T-helper 1 cell treated with Interleukin-12 subunit alpha and Interleukin-12 subunit beta and Interleukin-4 antibody, amounts not matched to agents 30 μg/mL and 1 μg/mL, for 36 hours (primary cell): ENCODE results near the gene GGCX.

Experiments used
- H3K27ac Mint-ChIP-seq: one replicate; pipeline ENCODE4 v1.8.0; 2021; ENCODE audit warnings: mild to moderate bottlenecking, mixed read lengths
- H3K27me3 Mint-ChIP-seq: one replicate; pipeline ENCODE4 v1.8.0; 2021; ENCODE audit warnings: low read depth, mixed read lengths
- H3K36me3 Mint-ChIP-seq: one replicate; pipeline ENCODE4 v1.8.0; 2021; ENCODE audit warnings: low read depth, mixed read lengths
- H3K4me1 Mint-ChIP-seq: one replicate; pipeline ENCODE4 v1.8.0; 2021; ENCODE audit warnings: low read depth, mixed read lengths
- H3K4me3 Mint-ChIP-seq: one replicate; pipeline ENCODE4 v1.8.0; 2021; ENCODE audit warnings: mild to moderate bottlenecking, moderate library complexity, mixed read lengths
- H3K9me3 Mint-ChIP-seq: one replicate; pipeline ENCODE4 v1.8.0; 2021; ENCODE audit warnings: mixed read lengths

Gene GGCX

DNA sequence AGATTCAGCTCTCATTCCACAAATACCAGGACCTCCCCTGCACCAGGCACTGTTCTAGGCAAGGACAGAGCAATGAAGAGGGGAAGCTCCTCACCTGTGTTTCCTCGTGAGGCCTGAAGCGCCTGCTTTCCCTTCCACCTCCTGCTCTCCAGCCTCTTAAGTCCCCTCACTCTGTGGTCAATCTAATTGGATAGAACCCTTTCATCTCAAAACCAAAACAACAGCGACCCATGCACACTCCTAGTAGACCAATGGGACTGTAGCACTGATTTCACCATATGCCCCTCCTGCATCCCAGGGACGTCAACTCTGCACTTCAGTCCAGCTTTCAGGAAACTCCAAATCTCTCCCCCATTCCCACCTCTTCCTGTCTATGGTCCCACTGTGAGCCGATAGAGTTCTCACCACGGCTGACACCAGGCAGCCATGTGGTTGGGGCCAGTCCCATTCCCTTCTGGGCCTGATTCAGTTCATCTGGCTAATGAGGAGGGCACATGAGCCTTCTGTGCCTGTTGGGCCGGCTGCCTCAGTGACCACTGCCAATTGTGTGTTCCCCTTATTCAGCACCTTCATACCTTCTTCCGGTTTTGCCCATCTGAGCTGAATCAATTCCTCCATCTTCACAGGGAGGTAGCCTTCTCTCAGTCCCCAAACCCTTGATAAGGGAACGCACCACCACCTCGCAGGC is 55.6 kb downstream of the GGCX start:
- Mint-ChIP-seq H3K27me3 (peaks cover 10% of the 10 kb centered on the region), H3K4me3 (no peak overlapping the region), H3K4me1 (no peaks in the 10 kb centered on the region), H3K9me3 (no peaks in the 10 kb centered on the region), H3K36me3 (no peaks in the 10 kb centered on the region), H3K27ac (no peak overlapping the region)

DNA sequence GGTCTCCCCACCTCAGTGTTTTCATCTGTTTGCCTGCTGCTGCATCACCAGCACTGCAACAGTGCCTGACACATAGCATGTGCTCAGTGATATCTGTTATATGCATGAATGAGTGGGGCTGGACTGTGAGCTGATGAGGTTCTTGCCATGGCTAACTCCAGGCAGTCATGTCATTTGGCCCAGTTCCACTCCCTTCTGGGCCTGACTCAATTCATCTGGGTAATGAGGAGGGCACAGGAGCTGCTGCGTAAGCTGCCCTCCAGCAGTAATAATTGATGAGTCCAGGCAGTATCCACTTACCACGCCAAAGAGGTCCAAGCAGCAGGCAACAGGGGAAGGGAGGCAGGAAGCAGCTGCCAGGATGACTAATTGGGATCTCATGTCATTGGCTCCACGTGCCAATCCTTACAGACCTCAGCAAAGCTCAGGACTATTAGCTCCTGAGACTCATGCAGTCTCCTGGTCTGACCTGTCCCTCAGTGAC is 56.5 kb downstream of the GGCX start:
- Mint-ChIP-seq H3K4me1 (no peaks in the 10 kb centered on the region), H3K27ac (no peak overlapping the region), H3K36me3 (no peaks in the 10 kb centered on the region), H3K27me3 (peaks cover 10% of the 10 kb centered on the region), H3K4me3 (no peak overlapping the region), H3K9me3 (no peaks in the 10 kb centered on the region)

DNA sequence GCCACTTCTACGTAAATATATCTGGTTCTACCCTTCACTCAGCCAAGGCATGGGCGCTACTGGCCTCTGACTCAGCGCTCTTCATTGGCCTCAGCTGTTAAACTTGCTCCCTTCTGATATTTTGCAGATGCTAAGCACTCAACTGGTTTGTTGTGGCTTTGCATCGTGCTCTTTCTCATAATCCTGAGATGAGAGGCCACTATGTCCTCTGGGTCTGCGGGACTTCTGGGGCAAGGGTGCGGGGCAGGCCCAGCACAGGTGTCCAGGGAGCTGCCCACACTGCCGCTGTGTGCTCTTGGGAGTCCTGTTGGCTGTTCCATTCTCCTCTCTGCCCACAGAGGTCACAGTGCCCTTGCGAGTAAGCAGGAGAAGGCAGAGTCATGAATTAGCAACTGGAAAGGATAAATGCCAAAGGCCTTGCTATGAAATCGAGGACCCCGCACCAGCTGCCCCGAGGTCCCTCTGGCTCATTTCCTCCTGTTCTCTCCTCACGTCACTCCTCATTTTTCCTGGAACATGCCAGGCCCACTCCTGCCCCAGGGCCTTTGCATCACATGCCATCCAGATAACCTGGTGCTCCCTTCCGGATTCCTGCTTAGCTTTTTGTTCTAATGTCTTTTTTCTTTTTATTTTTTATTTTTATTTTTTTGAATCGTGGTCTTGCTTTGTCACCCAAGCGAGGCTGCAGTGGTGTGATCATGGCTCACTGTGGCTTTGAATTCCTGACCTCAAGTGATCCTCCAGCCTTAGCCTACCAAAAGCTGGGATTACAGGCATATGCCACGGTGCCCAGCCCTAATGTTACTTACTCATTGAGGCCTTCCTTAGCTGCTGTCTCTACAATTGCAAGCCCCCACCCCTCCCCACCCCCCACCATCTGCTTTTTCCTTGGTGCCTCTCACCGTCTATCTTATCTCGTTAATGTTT is 57.2 kb downstream of the GGCX start:
- H3K27me3 Mint-ChIP-seq: peaks cover 10% of the 10 kb centered on the region
- no peak overlapping the region for H3K4me3 Mint-ChIP-seq
- H3K4me1 Mint-ChIP-seq: no peaks in the 10 kb centered on the region
- no peak overlapping the region for H3K27ac Mint-ChIP-seq
- H3K36me3 Mint-ChIP-seq: no peaks in the 10 kb centered on the region
- no peaks in the 10 kb centered on the region for H3K9me3 Mint-ChIP-seq

DNA sequence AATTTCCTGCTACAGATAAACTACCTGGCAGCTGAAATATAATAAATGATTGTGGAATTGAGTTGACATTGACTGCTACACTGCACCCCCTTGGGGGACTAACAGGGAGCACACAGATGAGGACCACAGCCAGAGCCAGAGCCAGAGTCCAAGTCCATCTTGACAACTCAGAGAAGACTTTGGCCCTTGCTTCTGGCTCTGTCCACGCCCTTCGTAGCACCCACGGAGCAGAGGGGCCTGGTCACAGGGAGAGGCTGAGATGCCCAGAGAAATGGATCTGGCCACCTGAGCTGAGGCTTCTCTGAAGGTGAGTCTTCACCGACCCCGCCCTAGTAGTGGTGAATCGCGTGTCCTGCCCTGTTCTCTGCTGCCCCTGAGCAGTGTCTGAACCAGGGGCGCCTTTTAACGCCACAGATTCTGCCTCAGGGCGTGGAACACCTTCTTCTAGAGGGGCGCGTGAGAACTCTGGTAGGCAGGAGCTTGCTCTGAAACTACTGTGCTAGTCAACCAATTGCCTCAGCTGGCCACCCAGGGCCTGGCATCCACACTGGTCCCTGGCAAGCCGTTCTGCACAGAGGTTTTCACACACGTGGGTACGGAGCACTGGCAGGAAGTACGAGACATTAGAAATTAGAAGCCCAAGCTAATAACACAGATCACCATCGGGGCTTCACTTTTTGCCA is 58.0 kb downstream of the GGCX start:
- H3K27ac Mint-ChIP-seq: no peak overlapping the region
- H3K9me3 Mint-ChIP-seq: no peaks in the 10 kb centered on the region
- no peaks in the 10 kb centered on the region for H3K4me1 Mint-ChIP-seq
- H3K27me3 Mint-ChIP-seq: peaks cover 10% of the 10 kb centered on the region
- H3K36me3 Mint-ChIP-seq: no peaks in the 10 kb centered on the region
- H3K4me3 Mint-ChIP-seq: no peak overlapping the region

DNA sequence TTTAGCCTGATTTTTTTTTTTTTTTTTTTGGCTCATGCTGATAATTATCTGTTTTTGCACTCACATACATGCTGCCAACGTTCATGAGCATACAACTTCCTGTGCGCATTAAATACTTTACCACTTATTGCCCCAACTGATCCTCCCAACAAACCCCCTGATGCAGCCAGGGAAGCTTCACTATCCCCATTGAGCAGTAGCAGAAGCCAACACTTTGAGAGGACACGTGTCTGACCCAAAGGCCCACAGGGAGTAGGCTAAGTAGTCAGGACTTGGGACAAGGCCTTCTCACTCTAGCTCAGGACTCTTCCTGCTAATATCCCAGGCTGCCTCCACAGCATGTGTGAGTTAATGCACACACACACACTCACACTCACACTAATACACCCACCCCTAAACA is 58.6 kb downstream of the GGCX start:
- no peaks in the 10 kb centered on the region for H3K9me3 Mint-ChIP-seq
- no peaks in the 10 kb centered on the region for H3K36me3 Mint-ChIP-seq
- no peak overlapping the region for H3K4me3 Mint-ChIP-seq
- no peaks in the 10 kb centered on the region for H3K4me1 Mint-ChIP-seq
- peaks cover 10% of the 10 kb centered on the region for H3K27me3 Mint-ChIP-seq
- no peak overlapping the region for H3K27ac Mint-ChIP-seq

DNA sequence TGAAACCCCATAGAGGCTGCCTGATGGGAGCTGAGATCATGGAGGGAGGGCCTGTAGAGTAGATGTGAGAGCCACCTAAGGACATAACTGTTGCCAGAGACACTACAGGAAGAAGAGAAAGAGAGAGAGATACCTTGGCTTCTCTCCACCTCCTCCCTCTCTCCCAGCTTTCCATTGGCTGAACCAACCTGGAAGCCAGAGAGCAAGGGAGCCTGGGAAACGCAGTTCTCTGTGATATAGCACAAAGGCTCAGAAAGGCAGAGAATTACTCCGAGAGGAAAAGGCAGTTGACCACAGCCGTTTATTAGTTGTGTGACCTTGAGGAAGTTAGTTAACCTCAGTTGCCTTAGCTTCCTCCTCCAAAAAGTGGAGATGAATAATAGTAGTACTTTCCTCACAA is 60.0 kb downstream of the GGCX start:
- Mint-ChIP-seq H3K27me3 (peaks cover 9% of the 10 kb centered on the region), H3K9me3 (no peaks in the 10 kb centered on the region), H3K4me3 (no peak overlapping the region)

DNA sequence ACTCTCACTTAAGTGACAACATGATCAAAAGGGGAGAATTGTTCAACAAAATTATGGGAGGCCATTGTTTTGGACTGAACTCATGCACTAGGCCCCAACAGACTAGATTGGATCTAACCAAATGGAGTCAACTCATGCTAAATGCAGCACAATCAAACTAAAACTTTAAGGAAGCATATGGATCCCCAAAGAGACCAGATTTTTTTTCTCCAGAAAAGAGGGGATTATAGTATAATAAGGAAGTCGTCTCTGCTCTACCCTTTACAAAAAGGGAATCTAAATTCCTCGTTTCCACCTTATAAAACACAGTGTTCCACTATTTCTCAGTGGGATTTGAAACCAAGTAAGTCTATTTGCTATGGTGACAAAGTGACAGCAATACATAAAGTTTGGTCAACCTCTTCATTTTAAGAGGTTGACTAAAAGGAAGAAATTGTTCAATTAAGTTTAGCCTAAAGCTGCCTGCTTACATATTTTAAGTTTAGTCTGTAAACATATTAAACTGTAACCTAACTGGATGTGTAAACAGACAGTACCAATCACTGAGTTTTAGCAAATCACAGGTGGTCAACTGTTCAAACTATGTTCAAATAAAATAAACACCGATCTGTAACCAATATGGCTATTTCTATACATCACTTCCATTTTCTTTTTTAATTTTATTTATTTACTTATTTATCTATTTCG is 63.2 kb downstream of the GGCX start:
- H3K4me3 Mint-ChIP-seq: no peak overlapping the region
- no peak overlapping the region for H3K27ac Mint-ChIP-seq
- H3K27me3 Mint-ChIP-seq: peaks cover 7% of the 10 kb centered on the region
- no peaks in the 10 kb centered on the region for H3K9me3 Mint-ChIP-seq
- H3K36me3 Mint-ChIP-seq: no peaks in the 10 kb centered on the region
- no peaks in the 10 kb centered on the region for H3K4me1 Mint-ChIP-seq

More for the DNA sequence above, 60.0 kb downstream of the GGCX start:
- H3K27ac Mint-ChIP-seq: no peak overlapping the region
- no peaks in the 10 kb centered on the region for H3K4me1 Mint-ChIP-seq
- no peaks in the 10 kb centered on the region for H3K36me3 Mint-ChIP-seq

DNA sequence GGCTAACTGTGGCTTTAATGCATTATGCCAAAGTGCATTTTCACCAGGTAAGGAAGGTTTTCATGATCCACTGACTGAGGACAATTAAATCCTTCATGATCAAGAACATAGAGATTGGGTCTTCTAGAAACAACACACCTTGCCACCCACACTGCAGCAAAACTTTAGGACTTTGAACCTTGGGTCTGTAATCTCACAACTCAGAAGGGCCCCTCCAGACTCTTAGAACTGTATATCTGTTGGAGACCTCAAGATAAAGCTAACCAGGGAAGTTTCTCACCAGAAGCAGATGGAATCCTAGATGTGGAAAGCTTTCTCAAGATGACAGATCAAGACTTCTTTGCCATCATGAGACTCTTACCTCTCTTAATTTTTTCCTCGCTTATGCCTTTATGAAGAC is 64.9 kb downstream of the GGCX start:
- Mint-ChIP-seq H3K9me3 (no peaks in the 10 kb centered on the region), H3K27me3 (peaks cover 7% of the 10 kb centered on the region), H3K27ac (no peak overlapping the region), H3K4me3 (no peak overlapping the region), H3K4me1 (no peaks in the 10 kb centered on the region), H3K36me3 (no peaks in the 10 kb centered on the region)
